Smooth muscle cell (in vitro differentiated cells): ENCODE measurements around the gene SLCO2B1. TPM values are rescaled to one million over a fixed set of nuclear protein-coding genes. Genes with fewer than 3 reads are reported as not detected.

Experiments
- DNase-seq: peaks from one replicate; lab custom pipeline; 2025; ENCODE audit not compliant: unreplicated experiment; lab: John Stamatoyannopoulos, UW
- H2AFZ ChIP-seq: fragments of 200-600 bp; sonication (generic); 2 replicates; pipeline ENCODE4 v1.6.0; 2016; ENCODE audit warnings: antibody characterized with exemption, low read depth, mild to moderate bottlenecking
- H3F3A ChIP-seq: fragments of 200-600 bp; sonication (generic); 2 replicates; pipeline ENCODE4 v1.6.0; 2017; ENCODE audit warnings: antibody characterized with exemption, low read depth
- H3K27ac ChIP-seq: fragments of 200-600 bp; sonication (generic); 2 replicates; pipeline ENCODE4 v1.5.1; 2016; ENCODE audit warnings: low read depth, mild to moderate bottlenecking
- H3K27me3 ChIP-seq: fragments of 200-600 bp; sonication (generic); 2 replicates; pipeline ENCODE4 v1.6.1; 2016; ENCODE audit warnings: low read depth, mild to moderate bottlenecking
- H3K36me3 ChIP-seq: fragments of 200-600 bp; sonication (generic); 2 replicates; pipeline ENCODE4 v1.5.1; 2016; ENCODE audit warnings: low read depth
- H3K4me1 ChIP-seq: fragments of 200-600 bp; sonication (generic); 2 replicates; pipeline ENCODE4 v1.5.1; 2016; ENCODE audit warnings: low read depth
- H3K4me2 ChIP-seq: fragments of 200-600 bp; sonication (generic); 2 replicates; pipeline ENCODE4 v1.6.0; 2016; ENCODE audit warnings: mild to moderate bottlenecking
- H3K4me3 ChIP-seq: fragments of 200-600 bp; sonication (generic); 2 replicates; pipeline ENCODE4 v1.5.1; 2016; ENCODE audit warnings: mild to moderate bottlenecking
- H3K79me2 ChIP-seq: fragments of 200-600 bp; sonication (generic); 2 replicates; pipeline ENCODE4 v1.6.0; 2016; ENCODE audit warnings: low read depth, mild to moderate bottlenecking
- H3K9ac ChIP-seq: fragments of 200-600 bp; sonication (generic); 2 replicates; pipeline ENCODE4 v1.6.0; 2016; ENCODE audit warnings: low read depth
- H3K9me3 ChIP-seq: fragments of 200-600 bp; sonication (generic); replicated peaks from 2 replicates; pipeline ENCODE4 v1.5.1; 2016; ENCODE audit warnings: low read depth
- H4K20me1 ChIP-seq: fragments of 200-600 bp; sonication (generic); 2 replicates; pipeline ENCODE4 v1.6.0; 2016; ENCODE audit warnings: low read depth
- WGBS: methylation state at CpG from one replicate; pipeline ENCODE4 v1.1.7; 2016; ENCODE audit warnings: low lambda C conversion rate; 5-methylcytosine and 5-hydroxymethylcytosine counted together
- polyA plus RNA-seq: library from polyadenylated mRNA; unstranded; fragments of >200 nt; fragmentation: Nextera tagmentation; extraction: Ambion mirVana; gene quantifications from 2 replicates; pipeline ENCODE4 v1.2.1, GENCODE V29; 2016
- total RNA-seq: library from RNA; depleted of rRNA; stranded (reverse); fragments of >200 nt; gene quantifications from 2 replicates; pipeline ENCODE4 v1.2.3, GENCODE V29; 2014
- TF ChIP-seq, protein P1 (sequence below): fragments of 200-600 bp; sonication (generic); IDR thresholded peaks from 2 replicates; pipeline ENCODE4 v1.5.1; 2017; ENCODE audit warnings: borderline replicate concordance, mild to moderate bottlenecking, antibody characterized with exemption; ENCODE audit not compliant: insufficient read depth, poor library complexity, severe bottlenecking

SLCO2B1 gene
- total and polyA plus RNA-seq, 2 experiments from 2014 or later = 0.30 TPM; not detected in 1

DNA sequence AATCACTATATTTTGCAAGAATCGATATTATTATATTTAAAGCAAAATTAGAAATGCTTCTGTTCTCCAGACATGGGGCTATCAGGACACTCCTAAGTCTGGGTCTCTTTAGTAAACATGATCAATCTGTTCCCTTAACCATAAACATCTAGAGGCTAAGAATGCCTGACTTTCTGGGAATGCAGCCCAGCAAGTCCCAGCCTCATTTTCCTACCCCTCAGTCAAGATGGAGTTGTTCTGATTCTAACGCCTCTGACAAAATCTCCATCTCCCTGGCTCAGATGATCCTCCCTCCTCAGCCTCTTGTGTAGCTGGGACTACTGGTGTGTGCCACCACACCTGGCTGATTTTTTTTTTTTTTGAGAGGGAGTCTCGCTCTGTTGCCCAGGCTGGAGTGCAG lies 35.0 kb downstream of the SLCO2B1 start:
- DNase-seq = no peak
- no peak overlapping the region for H3K27ac ChIP-seq
- WGBS = 81% methylated on average over 3 of the region's 3 CpGs
- no peaks in the 10 kb centered on the region for H3F3A ChIP-seq
- H3K4me1 ChIP-seq = no peaks in the 10 kb centered on the region
- H3K4me2 ChIP-seq = no peak overlapping the region
- no peaks in the 10 kb centered on the region for H3K27me3 ChIP-seq
- no peak overlapping the region for H3K9ac ChIP-seq
- no peaks in the 10 kb centered on the region for H3K36me3 ChIP-seq
- H3K79me2 ChIP-seq = no peaks in the 10 kb centered on the region
- H2AFZ ChIP-seq = no peak overlapping the region
- no peak overlapping the region for H3K4me3 ChIP-seq
- TF ChIP-seq, protein P1, sequence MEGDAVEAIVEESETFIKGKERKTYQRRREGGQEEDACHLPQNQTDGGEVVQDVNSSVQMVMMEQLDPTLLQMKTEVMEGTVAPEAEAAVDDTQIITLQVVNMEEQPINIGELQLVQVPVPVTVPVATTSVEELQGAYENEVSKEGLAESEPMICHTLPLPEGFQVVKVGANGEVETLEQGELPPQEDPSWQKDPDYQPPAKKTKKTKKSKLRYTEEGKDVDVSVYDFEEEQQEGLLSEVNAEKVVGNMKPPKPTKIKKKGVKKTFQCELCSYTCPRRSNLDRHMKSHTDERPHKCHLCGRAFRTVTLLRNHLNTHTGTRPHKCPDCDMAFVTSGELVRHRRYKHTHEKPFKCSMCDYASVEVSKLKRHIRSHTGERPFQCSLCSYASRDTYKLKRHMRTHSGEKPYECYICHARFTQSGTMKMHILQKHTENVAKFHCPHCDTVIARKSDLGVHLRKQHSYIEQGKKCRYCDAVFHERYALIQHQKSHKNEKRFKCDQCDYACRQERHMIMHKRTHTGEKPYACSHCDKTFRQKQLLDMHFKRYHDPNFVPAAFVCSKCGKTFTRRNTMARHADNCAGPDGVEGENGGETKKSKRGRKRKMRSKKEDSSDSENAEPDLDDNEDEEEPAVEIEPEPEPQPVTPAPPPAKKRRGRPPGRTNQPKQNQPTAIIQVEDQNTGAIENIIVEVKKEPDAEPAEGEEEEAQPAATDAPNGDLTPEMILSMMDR = no peak
- no peaks in the 10 kb centered on the region for H4K20me1 ChIP-seq
- no peaks in the 10 kb centered on the region for H3K9me3 ChIP-seq

DNA sequence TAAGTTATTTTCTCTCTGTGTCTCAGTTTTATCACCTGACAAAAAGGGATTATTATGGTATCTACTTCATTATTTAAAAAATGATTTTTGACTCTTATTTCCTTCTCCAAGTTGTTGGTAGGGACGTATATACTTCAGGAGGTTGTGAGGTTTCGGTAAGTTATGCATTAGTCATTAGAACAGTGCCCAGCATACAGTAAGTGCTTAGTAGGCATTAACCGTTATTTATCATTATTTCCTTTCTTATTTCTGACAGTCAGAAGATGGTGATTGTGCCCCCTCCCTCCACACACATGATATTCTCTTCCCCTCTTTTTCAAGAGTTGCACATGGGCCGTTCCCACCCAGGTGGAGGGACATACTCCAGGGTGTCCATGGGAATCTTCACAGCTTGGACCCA lies 36.1 kb downstream of the SLCO2B1 start:
- Histone ChIP-seq H3K4me3 (no peak overlapping the region), H3K27ac (no peak overlapping the region), H3K36me3 (no peaks in the 10 kb centered on the region), H3K79me2 (no peaks in the 10 kb centered on the region), H3K9me3 (no peaks in the 10 kb centered on the region), H3F3A (no peaks in the 10 kb centered on the region), H3K4me2 (no peak overlapping the region), H2AFZ (no peak overlapping the region), H3K27me3 (no peaks in the 10 kb centered on the region), H3K9ac (no peak overlapping the region), H3K4me1 (no peaks in the 10 kb centered on the region), H4K20me1 (no peaks in the 10 kb centered on the region)
- WGBS = 86% methylated on average over 4 of the region's 4 CpGs
- no peak for DNase-seq
- TF ChIP-seq, protein P1 = no peak

DNA sequence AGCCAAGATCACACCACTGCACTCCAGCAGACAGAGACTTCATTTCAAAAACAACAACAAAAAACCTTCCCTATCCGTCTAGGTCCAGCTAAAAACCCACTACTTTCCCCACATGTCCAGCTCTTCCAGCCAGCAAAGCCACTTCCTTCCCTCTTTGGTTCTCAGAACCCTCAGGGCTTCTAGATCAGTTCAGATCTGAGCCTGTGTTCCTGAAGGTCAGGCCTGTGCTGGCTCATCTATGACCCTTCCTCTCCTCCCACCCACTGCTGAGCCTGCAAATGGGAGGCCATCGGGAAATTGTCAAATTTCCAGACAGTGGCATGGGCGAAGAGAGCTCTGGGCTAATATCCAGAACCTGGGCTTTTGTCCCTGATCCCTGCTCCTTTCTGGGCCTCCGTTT lies 37.8 kb downstream of the SLCO2B1 start:
- no peaks in the 10 kb centered on the region for H3K36me3 ChIP-seq
- H3K27me3 ChIP-seq = no peaks in the 10 kb centered on the region
- 79% methylated on average over 4 of the region's 4 CpGs for WGBS
- no peak overlapping the region for H2AFZ ChIP-seq
- no peaks in the 10 kb centered on the region for H3K4me1 ChIP-seq
- H3K27ac ChIP-seq = no peak overlapping the region
- H3K9ac ChIP-seq = no peak overlapping the region
- DNase-seq = no peak
- H3K79me2 ChIP-seq = no peaks in the 10 kb centered on the region
- H3K4me2 ChIP-seq = no peak overlapping the region
- no peaks in the 10 kb centered on the region for H4K20me1 ChIP-seq
- no peaks in the 10 kb centered on the region for H3K9me3 ChIP-seq
- H3K4me3 ChIP-seq = no peak overlapping the region
- no peaks in the 10 kb centered on the region for H3F3A ChIP-seq
- TF ChIP-seq, protein P1 = no peak

- H3K79me2 ChIP-seq = no peaks in the 10 kb centered on the region
- H3K27me3 ChIP-seq = no peaks in the 10 kb centered on the region
- H3K9ac ChIP-seq = no peak overlapping the region
- H3K4me1 ChIP-seq = no peaks in the 10 kb centered on the region
- no peaks in the 10 kb centered on the region for H3K9me3 ChIP-seq
- no peak overlapping the region for H3K4me2 ChIP-seq
- no peaks in the 10 kb centered on the region for H3K36me3 ChIP-seq
- H2AFZ ChIP-seq = no peak overlapping the region
- 84% methylated on average over 5 of the region's 5 CpGs for WGBS
- H3K4me3 ChIP-seq = no peak overlapping the region
- no peaks in the 10 kb centered on the region for H4K20me1 ChIP-seq
- no peak for DNase-seq
- H3K27ac ChIP-seq = no peak overlapping the region
- no peaks in the 10 kb centered on the region for H3F3A ChIP-seq
- TF ChIP-seq, protein P1 = no peak
Observed at GRCh38 chr11:75189108-75189507, 38.2 kb downstream of the SLCO2B1 start.
